Glutamatergic neuron (in vitro differentiated cells): ENCODE data around the gene PPM1A. TPM values are rescaled to one million over a fixed set of nuclear protein-coding genes. Genes with fewer than 3 reads are reported as not detected.

ENCODE experiments used
- DNase-seq: peaks from one replicate; pipeline ENCODE4 v3.0.0; 2022
- H3K27ac Mint-ChIP-seq: one replicate; pipeline ENCODE4 v1.8.0; 2020; ENCODE audit warnings: mild to moderate bottlenecking, mixed read lengths, inconsistent platforms; ENCODE audit not compliant: unreplicated experiment
- H3K27me3 Mint-ChIP-seq: one replicate; pipeline ENCODE4 v1.8.0; 2020; ENCODE audit warnings: mild to moderate bottlenecking, moderate library complexity, mixed read lengths, inconsistent platforms; ENCODE audit not compliant: unreplicated experiment
- H3K36me3 Mint-ChIP-seq: one replicate; pipeline ENCODE4 v1.8.0; 2020; ENCODE audit warnings: mild to moderate bottlenecking, mixed read lengths, inconsistent platforms; ENCODE audit not compliant: unreplicated experiment
- H3K4me1 Mint-ChIP-seq: one replicate; pipeline ENCODE4 v1.8.0; 2020; ENCODE audit warnings: mild to moderate bottlenecking, low read depth, mixed read lengths, inconsistent platforms; ENCODE audit not compliant: unreplicated experiment
- H3K4me3 Mint-ChIP-seq: one replicate; pipeline ENCODE4 v1.8.0; 2020; ENCODE audit warnings: mild to moderate bottlenecking, mixed read lengths, inconsistent platforms; ENCODE audit not compliant: unreplicated experiment
- H3K9me3 Mint-ChIP-seq: one replicate; pipeline ENCODE4 v1.8.0; 2020; ENCODE audit warnings: mild to moderate bottlenecking, moderate library complexity, mixed read lengths, inconsistent platforms; ENCODE audit not compliant: unreplicated experiment
- CTCF ChIP-seq: fragments of 200-600 bp; sonication (generic); IDR thresholded peaks from one replicate; pipeline ENCODE4 v1.5.0; 2021; ENCODE audit not compliant: partially characterized antibody, unreplicated experiment
- total RNA-seq: library from RNA; stranded (reverse); fragmentation: NEBNext Ultra II Directional; extraction: Animal tissue kit (Norgen Biotek cat#: 25700); gene quantifications from one replicate; pipeline ENCODE4 v1.2.1, GENCODE V29; 2021; ENCODE audit not compliant: unreplicated experiment

PPM1A gene
- total RNA-seq, 1 donor from 2014 or later, result 62.2 TPM

- DNase-seq, result no peak
- H3K36me3 Mint-ChIP-seq, result no peaks in the 10 kb centered on the region
- H3K4me3 Mint-ChIP-seq, result no peak overlapping the region
- no peak for TF ChIP-seq CTCF
- no peak overlapping the region for H3K27ac Mint-ChIP-seq
- H3K27me3 Mint-ChIP-seq, result no peaks in the 10 kb centered on the region
- H3K9me3 Mint-ChIP-seq, result no peaks in the 10 kb centered on the region
- H3K4me1 Mint-ChIP-seq, result peaks cover 19% of the 10 kb centered on the region
Observed at GRCh38 chr14:60276347-60276746, 27.3 kb downstream of the PPM1A start.

- DNase-seq, result no peak
- no peaks in the 10 kb centered on the region for H3K36me3 Mint-ChIP-seq
- H3K27me3 Mint-ChIP-seq, result no peaks in the 10 kb centered on the region
- H3K27ac Mint-ChIP-seq, result no peak overlapping the region
- TF ChIP-seq CTCF, result no peak
- no peak overlapping the region for H3K4me3 Mint-ChIP-seq
- no peaks in the 10 kb centered on the region for H3K9me3 Mint-ChIP-seq
- peaks cover 21% of the 10 kb centered on the region for H3K4me1 Mint-ChIP-seq
Observed at GRCh38 chr14:60277605-60278190, 28.7 kb downstream of the PPM1A start.

GRCh38 chr14:60278350-60278749 is 29.3 kb downstream of the PPM1A start:
- Mint-ChIP-seq H3K36me3 (no peaks in the 10 kb centered on the region), H3K4me3 (no peak overlapping the region), H3K4me1 (peaks cover 15% of the 10 kb centered on the region), H3K27ac (no peak overlapping the region), H3K9me3 (no peaks in the 10 kb centered on the region), H3K27me3 (no peaks in the 10 kb centered on the region)
- DNase-seq, result no peak
- no peak for TF ChIP-seq CTCF

- no peaks in the 10 kb centered on the region for H3K27me3 Mint-ChIP-seq
- no peaks in the 10 kb centered on the region for H3K9me3 Mint-ChIP-seq
- no peak for TF ChIP-seq CTCF
- H3K27ac Mint-ChIP-seq, result no peak overlapping the region
- no peaks in the 10 kb centered on the region for H3K36me3 Mint-ChIP-seq
- H3K4me3 Mint-ChIP-seq, result no peak overlapping the region
- H3K4me1 Mint-ChIP-seq, result peaks cover 1% of the 10 kb centered on the region
- DNase-seq, result no peak
Observed at GRCh38 chr14:60287452-60287851, 38.4 kb downstream of the PPM1A start.

- no peak for TF ChIP-seq CTCF
Observed at GRCh38 chr14:60288279-60288678, 39.3 kb downstream of the PPM1A start.

More at GRCh38 chr14:60288279-60288678, 39.3 kb downstream of the PPM1A start:
- DNase-seq, result no peak
- Mint-ChIP-seq H3K36me3 (no peaks in the 10 kb centered on the region), H3K27ac (no peak overlapping the region), H3K9me3 (no peaks in the 10 kb centered on the region), H3K27me3 (no peaks in the 10 kb centered on the region), H3K4me1 (no peaks in the 10 kb centered on the region), H3K4me3 (no peak overlapping the region)
